Kidney epithelial cell (primary cell): ENCODE data around the gene GNAZ. TPM values are rescaled to one million over a fixed set of nuclear protein-coding genes. Genes with fewer than 3 reads are reported as not detected.

Experiments
- DNase-seq: peaks from one replicate; pipeline ENCODE4 v3.0.0-alpha.2; 2010; ENCODE audit warnings: low read depth
- H3K27me3 ChIP-seq: 2 replicates; pipeline ENCODE4 v1.6.0; 2011; ENCODE audit warnings: low read length; ENCODE audit not compliant: control insufficient read depth, insufficient read depth
- H3K36me3 ChIP-seq: 2 replicates; pipeline ENCODE4 v1.5.1; 2011; ENCODE audit warnings: low read length; ENCODE audit not compliant: control insufficient read depth, insufficient read depth
- H3K4me3 ChIP-seq: 2 replicates; pipeline ENCODE4 v1.5.1; 2011; ENCODE audit warnings: low read depth, mild to moderate bottlenecking, control low read depth, low read length
- total RNA-seq: library from RNA; depleted of rRNA; stranded (reverse); fragments of >200 nt; gene quantifications from 2 replicates; pipeline ENCODE4 v1.2.3, GENCODE V29; 2015
- TF ChIP-seq, protein P1 (sequence below): IDR thresholded peaks from 2 replicates; pipeline ENCODE4 v1.5.1; 2011; ENCODE audit warnings: mild to moderate bottlenecking, moderate library complexity, low read length, control low read depth, inconsistent platforms; ENCODE audit not compliant: insufficient read depth, poor library complexity, severe bottlenecking

The GNAZ gene
- total RNA-seq, 1 donor from 2014 or later, result 9.2 TPM

DNA sequence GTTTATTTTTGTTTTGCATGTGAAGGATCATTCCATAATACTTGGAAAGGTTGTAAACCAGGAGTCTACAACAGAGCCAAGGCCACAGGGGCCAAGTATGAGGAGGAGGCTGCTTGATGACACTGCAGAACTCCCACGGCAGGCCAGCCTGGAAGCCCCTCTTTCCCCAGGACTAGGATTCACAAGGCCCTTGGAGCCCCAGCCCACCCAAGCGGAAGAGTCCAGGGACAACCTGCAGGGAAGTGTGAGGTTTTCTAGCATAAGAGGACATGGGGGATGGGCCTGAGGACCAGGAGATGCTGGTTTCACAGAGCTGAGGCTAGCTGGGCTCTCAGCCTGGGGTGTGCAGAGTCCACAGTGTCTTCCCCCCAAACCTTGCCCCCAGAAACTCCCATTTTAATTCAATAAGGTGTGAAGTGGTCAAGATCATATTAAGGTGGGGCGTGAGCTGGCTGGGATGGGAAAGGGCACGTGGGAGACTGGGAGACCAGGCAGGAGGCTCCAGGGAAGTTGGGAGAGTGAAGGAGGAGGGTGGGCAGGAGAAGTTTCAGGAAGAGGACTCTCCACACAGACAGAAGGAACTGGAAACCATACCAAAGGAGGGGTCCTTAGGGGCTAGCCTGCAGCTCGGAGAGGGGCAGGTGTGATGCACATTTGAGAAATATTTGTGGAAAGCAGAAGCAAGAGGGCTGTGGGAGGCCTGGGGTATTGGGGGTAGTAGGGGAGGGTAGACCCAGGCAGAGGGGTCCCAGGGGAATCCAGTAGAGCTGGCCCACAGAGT is 12.4 kb downstream of the GNAZ start:
- no peak overlapping the region for H3K4me3 ChIP-seq
- DNase-seq, result no peak
- no peaks in the 10 kb centered on the region for H3K36me3 ChIP-seq
- no peaks in the 10 kb centered on the region for H3K27me3 ChIP-seq
- TF ChIP-seq, protein P1, sequence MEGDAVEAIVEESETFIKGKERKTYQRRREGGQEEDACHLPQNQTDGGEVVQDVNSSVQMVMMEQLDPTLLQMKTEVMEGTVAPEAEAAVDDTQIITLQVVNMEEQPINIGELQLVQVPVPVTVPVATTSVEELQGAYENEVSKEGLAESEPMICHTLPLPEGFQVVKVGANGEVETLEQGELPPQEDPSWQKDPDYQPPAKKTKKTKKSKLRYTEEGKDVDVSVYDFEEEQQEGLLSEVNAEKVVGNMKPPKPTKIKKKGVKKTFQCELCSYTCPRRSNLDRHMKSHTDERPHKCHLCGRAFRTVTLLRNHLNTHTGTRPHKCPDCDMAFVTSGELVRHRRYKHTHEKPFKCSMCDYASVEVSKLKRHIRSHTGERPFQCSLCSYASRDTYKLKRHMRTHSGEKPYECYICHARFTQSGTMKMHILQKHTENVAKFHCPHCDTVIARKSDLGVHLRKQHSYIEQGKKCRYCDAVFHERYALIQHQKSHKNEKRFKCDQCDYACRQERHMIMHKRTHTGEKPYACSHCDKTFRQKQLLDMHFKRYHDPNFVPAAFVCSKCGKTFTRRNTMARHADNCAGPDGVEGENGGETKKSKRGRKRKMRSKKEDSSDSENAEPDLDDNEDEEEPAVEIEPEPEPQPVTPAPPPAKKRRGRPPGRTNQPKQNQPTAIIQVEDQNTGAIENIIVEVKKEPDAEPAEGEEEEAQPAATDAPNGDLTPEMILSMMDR, result no peak

DNA sequence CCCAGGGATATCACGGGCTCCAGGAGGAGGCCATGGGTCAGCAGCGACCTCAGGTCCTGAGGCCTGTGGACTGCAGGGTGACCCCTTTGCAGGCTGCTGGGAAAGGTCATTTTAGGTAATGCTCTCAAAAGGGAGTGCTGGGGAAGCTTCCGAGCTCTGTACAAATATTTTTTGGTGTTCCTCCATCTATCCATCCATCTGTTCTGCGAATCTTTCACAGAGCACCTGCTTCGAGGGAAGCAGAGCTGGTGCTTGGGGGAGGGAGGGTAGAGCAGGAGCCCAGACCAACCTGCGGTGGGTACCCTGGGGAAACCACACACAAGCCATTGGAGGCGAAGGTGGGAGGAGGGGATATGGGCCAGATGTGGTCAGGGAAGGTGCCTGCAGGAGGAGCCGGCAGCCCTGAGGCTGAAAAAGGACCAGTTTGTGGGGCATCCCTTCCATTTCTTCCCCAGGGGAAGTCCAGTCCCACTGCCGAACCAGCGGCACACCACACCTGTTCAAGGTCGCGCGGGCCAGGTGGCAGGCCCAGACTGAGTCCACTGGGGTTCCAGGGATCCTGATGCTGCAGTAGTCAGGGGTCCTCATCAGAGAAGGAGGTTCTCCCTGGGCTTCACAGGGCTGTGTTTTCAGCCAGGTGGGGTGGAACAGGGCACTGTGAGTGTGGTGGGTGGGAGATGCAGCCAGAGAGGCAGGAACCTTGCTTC is 13.1 kb downstream of the GNAZ start:
- DNase-seq, result no peak
- Histone ChIP-seq H3K27me3 (no peaks in the 10 kb centered on the region), H3K4me3 (no peak overlapping the region), H3K36me3 (no peaks in the 10 kb centered on the region)
- TF ChIP-seq, protein P1, result no peak

DNA sequence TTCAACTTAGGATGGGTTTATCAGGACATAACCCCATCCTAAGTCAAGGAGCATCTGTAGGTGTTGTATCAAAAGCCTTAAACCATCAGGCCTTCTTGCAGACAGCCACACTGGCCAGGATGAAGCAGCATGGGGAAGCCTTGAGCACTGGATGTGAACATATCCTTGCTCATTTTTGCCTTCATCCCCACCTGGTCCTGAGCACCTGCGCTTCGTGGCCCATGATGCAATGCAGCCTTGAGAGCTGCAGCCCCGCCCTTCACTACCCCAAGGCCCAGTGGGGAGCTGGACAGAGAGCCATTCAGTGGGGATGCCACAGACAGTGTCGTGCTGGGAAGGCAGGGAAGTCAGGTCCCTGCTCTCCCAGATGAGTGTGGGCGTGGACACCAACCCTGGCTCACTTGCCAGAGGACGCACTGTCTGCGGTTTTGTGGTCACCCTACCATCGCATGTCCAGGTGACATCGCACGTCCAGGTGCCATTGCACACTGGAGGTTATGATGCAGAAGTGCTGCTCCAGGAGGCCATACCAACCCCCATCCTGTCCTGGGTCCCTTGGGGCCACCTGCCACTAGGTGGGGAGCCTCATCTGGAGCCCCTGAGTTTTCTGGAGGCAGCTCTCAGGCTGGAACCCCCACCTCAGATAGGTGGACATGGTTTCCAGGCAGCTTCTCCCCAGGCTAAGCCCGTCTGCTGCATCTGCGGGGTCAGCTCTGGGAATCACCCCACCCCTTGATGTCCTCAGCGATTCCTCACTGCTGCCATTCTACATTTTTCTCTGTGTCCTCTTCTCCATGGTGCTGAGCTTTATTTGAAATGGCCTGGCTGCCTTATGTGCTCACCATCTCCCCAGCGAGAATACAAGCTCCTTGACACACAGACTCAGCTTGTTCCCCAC is 14.4 kb downstream of the GNAZ start:
- H3K4me3 ChIP-seq, result no peak overlapping the region
- H3K36me3 ChIP-seq, result no peaks in the 10 kb centered on the region
- no peak for DNase-seq
- no peaks in the 10 kb centered on the region for H3K27me3 ChIP-seq
- TF ChIP-seq, protein P1, result no peak

DNA sequence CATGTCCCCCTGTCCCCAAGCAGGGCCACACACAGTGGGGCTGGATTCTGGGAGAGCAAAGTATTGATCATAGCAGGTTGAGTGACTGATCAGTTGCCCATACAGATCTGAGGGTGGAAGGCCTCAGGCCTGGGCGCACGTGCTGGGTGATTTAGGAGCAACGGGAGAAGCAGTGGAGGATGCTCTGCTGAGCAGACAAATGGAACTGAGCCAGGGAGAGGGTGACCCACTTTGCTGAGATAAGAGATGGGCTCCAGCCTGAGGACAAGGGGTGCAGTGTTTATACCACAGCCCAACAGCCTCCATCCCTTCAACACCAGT is 15.0 kb downstream of the GNAZ start:
- Histone ChIP-seq H3K27me3 (no peaks in the 10 kb centered on the region), H3K36me3 (no peaks in the 10 kb centered on the region), H3K4me3 (no peak overlapping the region)
- TF ChIP-seq, protein P1, result no peak
- no peak for DNase-seq

DNA sequence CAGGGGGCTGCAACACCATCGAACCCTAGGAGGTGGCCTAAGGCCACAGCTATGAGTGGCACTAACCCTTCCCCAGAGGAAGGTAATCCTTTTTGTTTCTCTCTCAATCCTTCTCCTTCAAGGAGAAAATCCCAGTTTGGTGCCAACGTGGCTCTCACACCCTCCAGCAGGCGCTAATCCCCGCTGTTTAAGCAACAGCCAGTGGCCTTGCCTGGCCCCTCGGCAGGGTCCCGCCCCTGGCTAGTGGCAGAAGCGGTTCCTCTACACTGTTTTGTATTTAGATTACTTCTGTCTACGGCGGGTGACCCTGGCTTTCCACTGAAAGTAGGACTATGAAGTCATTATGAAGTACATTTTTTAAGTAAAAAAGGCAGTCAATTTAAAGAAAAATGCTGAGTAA is 15.5 kb downstream of the GNAZ start:
- TF ChIP-seq, protein P1, result no peak
- H3K27me3 ChIP-seq, result no peaks in the 10 kb centered on the region
- no peaks in the 10 kb centered on the region for H3K36me3 ChIP-seq
- H3K4me3 ChIP-seq, result no peak overlapping the region
- DNase-seq, result no peak
